Activated naive CD8-positive, alpha-beta T cell treated with anti-CD3 and anti-CD28 coated beads, Interleukin-2, amount 50 U/mL, for 16 hours (primary cell): ENCODE data around the gene RAPGEF4.
"Not testable (repeated sequence)": the region's sequence is repeated elsewhere in the genome, so short reads cannot be mapped to it uniquely, and the experiment has no call there.

ENCODE experiments used
- DNase-seq: peaks from one replicate; pipeline ENCODE4 v3.0.0-alpha.2; 2020; ENCODE audit warnings: low read depth, low spot score

Gene RAPGEF4

DNA sequence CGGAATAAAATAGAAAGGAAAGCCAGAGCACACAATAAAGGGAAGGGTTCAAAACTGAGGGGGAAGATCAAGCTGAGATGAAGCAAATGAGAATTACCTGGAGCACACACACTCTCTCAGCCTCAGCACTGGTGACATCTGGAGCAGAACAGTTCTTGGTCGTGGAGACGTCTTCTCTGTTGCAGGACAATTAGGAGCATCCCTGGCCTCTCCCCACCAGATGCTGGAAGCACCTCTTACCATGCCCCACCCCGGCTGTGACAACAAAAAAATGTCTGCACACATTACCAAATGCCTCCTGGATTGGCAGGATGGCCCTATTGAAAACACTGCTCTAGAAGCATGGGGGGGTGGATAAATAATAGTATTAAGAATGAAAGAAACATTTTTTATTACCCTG lies 296.4 kb downstream of the RAPGEF4 start:
- no peak for DNase-seq

DNA sequence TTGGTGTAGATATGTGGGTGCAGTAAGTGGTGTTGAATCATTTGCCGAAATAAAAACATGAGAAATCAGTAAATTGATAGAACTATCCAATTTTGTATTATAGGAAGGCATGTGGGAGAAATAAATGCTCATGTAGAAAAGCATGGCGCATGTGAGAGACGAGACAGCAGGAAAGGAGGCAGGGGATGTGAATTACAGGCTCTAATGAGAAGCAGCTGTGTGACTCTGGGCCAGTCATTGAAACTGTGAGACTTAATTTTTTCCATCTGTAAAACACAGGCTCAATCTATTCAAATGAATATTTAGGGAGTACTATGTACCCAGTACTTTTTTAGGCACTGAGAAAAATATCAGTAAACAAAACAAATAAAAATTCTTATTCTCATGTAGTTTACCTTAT lies 297.4 kb downstream of the RAPGEF4 start:
- DNase-seq: no peak

DNA sequence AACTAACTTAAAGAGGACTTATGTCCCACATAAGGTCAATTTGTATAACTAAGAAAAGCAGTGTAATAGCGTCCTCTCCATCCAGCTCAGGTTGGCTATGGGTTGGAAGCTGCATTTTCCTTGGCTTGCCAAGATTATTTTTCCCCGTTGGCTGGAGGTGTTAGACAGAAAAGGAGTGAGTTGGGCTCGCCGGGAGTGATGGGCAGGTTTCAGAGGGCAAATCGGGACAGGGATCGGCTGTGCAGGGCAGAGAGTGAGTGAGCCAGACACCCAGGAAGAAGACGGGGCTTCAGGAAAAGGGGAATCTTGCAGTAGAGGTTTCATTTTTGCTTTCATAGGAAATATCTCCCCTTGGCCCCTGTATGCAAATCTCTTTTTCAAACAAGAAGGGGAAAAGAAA lies 298.5 kb downstream of the RAPGEF4 start:
- DNase-seq: no peak

DNA sequence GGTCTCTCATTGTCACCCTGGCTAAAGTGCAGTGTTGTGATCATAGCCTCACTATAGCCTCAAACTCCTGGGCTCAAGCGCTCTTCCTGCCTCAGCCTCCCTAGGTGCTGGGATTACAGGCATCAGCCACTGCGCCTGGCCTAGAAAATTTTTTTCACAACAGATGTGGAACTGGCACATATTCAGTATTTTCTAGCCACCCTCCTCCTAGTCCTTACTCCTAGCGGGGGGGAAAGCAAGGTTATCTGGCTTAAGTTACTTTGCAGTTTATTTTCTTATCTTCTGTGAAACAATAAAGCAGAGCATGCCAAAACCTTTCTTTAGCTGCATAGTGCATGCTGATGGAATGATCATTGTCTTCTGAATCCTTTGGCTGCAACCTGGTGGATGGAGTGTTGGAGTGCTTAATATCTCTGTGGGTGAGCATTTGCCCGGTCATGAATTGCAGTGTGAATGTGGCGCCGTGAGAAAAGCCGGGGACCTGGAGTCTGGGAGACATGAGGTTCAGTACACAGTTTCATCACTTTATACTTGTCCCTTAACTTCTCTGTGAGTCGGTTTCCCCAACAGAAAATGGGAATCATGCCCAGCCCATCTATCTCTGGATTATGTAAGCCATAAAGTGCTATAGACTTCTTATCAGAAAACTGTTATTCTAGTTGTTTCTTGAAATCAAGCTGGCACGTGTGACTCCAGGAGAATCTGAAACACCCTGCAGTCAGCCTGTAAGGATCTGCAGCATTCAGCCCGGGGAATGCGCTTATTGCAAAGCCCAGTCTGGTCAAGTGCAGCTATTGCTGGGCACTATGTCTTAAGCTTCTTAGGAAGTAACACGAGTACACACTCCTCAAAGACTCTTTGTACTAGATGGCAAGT lies 301.8 kb downstream of the RAPGEF4 start:
- DNase-seq: no peak

DNA sequence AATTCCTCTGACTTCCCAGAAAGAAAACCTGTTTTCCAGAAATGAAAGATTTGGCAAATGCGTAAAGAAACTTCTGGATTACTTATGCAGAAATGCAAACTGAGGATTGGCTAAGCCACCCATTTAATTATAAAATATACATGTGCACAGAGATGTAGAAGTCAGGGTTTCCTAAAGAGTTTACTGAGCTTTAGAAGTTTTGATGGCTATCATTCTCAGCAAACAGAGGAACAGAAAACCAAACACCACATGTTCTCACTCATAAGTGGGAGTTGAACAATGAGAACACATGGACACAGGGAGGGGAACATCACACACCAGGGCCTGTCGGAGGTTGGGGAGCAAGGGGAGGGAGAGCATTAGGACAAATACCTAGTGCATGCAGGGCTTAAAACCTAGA lies 302.6 kb downstream of the RAPGEF4 start:
- DNase-seq: not testable (repeated sequence)

DNA sequence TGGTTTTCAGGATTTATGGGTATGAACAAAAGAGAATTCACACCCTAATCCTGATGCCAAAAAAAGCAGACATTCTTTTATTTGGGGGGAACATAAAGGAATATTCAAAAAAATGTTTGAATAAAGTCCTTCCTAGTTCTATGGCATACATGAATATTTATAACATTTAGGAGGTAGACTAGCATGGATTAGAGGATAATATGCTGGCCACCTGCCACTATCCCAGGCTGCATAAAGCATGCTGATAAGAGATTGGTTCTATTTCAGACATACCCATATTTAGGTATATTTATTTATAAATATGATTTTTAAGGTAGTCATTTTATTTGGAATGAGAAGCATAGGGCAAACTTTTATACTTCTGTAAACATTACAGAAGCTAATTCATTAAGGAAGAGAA lies 305.1 kb downstream of the RAPGEF4 start:
- no peak for DNase-seq

DNA sequence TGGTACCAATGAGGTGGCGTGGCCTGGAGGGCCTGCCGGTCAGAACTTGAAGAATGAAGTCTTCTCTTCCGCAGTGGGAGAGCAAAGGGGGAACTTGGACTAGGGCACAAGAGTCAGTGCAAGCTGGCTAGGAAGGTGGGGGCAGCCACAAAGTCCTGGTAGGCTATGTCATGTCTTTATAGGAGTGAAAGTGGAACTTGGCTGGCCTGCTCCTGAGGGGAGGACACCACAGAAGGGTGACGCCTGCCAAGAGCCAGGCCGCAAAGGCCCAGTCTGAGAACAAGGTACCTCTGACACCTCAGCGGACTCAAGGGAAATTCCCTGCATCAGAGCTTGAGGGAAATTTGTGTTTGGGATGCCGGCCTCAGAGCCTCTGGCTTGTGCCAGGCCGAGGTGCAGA lies 307.8 kb downstream of the RAPGEF4 start:
- no peak for DNase-seq

DNA sequence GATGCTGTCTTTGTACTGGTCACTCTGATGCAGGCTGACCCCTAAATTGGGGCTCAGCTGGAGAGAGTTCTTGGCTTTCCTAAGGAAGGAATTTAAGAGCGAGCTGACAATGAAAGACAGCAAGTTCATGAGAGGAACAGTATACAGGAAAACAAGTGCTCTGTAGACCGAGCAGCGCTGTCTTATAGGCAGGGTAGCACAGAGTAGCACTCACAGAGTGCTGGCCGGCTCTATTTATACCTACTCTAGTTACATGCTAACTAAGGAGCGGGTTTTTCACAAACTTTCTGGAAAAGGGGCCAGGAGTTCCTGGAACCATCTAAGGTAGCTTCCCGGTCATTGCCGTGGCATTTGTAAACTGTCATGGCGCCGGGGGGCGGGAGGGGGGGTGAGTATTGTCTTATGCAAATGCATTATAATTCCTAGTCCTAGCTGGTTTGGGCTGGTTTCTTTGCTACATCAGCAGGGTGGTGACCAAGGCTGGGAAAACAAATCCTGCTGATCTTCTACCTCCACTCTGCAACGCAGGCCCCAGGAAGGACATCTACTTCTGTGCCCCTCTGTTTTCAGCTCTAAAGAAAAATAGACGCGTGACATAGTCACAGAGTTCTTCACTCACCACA lies 308.4 kb downstream of the RAPGEF4 start:
- no peak for DNase-seq

DNA sequence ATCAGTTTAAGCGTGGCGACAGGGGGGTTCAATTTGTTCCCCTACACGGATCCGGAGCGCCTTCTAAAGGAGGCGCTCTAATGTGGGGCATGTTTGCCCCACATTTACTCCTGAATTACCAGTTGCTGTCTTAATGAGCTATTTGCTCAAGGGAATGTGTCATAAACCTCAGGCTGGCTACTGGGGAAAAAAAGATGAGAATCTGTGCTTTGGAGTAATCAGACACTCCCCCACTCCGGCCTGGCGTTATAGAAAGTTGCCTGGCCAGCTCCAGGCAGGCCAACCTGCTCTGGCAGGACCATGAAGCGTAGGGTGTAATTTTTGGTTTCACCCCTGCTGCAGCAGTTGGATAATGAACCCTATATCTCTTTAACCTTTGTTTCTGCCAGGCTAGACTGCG lies 309.0 kb downstream of the RAPGEF4 start:
- DNase-seq: no peak

DNA sequence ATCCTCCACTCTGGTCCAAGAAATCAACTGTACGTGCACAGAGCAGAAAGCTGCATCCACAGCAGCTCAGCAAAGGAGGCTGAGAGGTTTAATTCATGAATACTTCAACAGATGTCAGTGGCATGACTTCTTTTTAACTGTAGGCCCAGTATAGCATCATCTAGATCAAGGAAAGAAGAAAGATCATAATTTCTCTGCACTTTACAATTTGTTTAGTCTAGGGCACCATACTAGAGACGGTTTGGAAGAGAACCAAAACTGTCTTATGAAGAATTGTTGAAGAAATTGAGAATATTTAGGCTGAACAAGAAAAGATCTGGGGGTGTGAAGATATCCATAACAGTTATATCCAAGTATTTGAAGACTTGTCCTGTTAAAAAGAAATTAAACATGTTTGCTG lies 309.5 kb downstream of the RAPGEF4 start:
- DNase-seq: no peak

DNA sequence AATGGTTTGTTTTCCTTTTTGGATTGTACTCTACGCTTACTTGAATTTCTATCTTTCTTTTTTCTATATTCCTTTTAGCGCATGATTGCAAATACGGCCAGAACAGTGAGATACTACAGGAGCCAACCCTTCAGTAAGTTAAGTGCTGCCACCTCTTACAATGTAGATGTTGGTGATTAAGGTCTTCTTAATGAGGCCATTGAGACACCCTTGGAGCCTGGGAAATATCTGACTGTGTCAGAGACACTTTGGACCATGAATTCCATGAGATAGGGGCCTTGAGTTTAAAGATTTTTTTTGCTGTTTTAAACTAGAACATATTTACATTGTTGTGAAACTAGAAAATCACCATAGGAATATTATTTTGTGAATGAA lies 312.9 kb downstream of the RAPGEF4 start:
- DNase-seq: no peak

DNA sequence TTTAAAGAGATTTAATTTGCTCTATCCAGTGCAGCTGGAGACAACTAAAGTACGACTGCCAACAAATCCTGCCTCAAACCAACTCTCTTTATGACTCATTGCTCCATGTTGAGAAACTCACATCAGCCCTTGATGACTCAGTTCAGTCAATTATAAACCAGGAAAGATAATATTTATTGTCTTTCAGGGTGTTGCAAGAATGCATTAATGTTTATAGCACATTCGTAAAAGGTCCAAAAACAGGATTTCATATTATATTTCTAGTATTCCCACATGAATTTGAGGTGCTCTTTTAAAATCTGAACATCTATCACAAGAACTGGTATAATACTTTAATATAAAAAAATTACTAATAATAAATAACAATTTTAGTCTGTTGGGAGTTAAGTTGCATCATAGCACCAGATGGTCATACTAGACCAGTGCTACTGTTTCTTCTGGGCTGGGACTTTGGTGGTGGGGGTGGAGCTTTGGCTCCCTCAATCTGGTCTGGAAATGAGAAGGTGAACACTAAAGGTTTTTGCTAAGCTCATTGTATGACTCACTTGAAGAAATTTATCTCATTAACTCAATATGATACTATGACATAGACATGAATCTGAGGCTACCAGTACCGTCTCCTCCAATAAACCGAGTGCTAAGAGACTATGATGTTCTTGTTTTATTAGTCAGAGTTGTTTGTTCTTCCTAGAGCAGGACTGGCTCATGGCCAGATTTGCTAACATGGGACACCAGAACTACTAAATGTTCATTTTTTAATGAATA lies 313.4 kb downstream of the RAPGEF4 start:
- no peak for DNase-seq

DNA sequence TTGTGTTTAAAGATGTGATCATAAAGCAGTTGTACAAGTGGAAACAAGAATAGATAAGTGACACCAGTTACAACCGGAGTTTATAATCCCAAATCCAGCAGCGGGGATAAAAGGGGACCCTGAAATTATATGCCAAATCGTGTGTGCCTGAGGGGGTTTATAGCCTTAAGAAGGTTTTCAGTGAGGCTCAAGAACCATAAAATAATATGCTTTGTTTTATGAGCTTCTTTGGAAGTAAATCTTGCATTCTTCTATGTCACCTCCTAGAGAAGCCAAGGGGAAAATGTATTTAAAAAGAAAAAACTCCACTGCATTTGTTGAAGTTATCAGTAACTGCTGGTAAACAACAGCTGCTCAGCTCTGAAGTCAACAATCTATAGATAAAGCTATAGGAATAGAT lies 314.2 kb downstream of the RAPGEF4 start:
- no peak for DNase-seq

DNA sequence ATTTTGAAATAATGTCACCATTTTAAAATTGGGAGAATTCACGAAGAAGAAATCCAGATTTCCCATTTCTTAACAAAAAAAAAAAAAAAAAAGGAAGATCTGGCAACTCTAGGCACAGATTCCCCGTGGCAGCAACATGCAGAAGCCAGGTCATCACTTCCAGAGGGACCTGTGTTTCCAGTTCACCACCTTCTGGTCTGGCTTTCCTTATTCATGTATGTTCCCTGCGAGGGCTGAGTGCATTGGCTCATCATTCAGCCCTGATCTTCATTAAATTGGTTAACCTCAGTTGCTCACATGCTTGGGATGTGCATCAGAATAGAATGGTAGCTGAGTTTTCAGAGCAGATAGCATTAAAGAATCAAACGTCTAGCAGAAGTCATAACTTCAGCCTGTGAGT lies 315.0 kb downstream of the RAPGEF4 start:
- DNase-seq: no peak

DNA sequence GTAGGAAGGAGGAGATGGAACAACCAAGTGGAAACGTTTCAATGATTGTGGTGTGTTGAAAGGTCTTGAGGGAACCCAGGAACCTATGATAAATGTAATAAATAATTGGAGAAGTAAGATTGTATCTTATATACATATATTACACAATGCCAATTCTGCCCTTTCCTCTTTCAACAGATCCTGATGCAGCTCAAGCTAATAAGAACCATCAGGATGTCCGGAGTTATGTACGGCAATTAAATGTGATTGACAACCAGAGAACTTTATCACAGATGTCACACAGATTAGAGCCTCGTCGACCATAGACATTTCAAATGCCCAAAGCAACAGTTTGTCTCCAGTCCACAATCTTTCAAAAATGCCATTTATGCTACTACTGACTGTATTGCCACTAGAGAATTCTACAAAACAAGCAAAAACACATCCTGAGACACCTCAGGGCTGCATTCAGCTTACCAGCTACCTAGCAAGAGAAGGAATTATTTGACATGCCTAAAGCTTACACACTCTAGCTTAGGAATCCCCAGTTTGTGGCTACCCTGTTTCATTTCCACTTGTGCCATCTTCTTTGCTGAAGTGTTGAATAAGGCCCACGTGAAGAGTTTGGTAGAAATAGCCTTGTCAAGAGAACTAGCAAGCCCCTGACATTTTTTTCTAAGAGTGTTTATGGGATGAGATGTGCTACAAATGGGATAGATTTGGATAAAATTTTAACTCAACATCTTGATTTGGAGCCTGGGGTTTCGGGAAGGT lies 316.0 kb downstream of the RAPGEF4 start:
- no peak for DNase-seq

DNA sequence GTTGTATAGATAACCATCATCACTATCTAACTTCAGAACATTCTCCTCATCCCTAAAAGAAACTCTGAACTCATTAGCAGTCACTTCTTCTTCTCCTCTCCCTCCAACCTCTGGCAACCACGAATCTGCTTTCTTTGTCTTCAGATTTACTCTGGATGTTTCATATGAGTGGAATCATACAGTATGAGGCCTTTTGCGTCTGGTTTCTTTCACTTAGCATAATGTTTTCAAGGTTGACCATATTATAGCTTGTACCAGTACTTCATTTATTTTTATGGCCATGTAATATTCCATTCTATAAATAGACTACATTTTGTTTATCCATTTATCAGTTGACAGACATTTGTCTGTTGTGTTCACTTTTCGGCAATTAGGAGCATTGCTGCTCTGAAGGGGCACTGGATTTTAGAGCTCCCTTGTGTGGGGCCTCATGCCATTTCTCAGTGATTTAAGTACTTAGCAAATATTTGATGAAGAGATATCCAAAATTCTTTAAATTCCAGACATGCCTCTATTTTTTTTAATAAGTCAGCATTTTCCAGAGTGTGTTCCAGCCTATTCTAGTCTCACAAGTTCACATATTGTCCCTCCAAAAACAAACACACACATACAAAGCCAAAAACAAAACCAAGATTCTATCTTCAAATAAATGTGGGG lies 317.5 kb downstream of the RAPGEF4 start:
- DNase-seq: no peak

DNA sequence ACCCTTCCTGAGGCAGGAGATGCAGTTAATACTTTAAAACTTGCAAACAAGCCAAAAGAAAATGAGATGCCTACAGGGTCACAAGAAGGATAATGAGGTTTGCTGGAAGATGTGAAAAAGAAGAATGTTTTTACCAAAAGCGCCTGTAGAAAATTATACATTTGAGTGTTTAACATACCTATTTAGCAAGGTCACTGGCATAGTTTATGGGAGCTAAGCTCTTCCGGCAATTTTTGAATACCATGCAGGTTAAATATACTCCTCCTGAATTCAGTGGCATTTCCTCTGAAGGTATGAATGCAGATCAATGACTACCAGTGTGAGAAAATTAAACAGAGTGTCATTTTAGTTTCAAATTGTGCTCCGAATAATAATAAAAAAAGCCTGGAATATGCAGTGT lies 318.8 kb downstream of the RAPGEF4 start:
- DNase-seq: no peak

DNA sequence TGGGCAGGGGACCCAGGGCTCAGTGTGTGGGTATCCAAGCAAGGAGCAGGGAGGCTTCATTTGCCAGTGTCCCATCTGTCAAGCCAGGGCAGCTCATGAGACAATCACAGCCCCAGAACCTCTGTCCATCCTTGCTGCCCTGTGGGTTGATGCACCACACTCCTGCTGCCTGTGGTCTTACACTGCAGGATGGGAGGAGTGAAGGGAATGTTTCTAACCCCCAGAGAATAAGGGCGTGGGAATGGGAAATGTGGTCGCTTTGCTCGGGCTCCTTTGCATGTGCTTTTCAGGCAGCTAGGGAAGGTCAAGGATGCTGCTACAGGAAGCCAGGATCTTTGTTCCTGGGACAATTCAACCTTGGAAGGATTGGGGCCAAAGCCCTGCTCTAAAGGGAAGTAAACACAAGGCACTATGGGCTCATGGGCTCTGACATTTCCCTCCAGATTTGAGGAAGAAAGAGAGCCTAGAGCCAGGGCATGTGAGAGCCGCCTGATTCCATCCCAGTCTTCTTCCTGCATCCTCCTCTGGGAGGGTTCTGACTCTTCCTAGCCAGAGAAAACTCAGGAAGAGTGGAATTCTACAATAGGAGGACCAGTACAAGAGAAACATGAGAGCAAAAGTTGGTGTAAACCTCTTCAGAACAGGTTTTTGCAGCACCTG lies 321.2 kb downstream of the RAPGEF4 start:
- DNase-seq: no peak

DNA sequence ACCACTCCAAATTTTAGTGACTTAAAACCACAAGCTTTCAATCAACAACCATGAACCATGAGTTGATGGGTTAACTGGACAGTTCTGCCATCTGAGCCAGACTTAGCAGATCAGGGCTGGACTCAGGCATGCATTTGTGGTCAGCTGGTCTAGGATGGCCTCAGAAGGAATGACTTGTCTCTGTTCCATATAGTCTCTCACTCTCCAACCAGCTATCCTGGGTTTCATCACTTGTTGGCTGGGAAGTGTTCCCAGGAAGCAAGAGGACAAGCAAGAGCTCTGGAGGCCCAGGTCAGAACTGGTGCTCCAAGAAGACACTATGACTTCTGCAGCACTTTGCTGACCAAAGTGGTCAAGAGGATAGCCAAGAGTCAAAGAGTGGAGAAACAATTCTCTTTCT lies 322.5 kb downstream of the RAPGEF4 start:
- DNase-seq: no peak

DNA sequence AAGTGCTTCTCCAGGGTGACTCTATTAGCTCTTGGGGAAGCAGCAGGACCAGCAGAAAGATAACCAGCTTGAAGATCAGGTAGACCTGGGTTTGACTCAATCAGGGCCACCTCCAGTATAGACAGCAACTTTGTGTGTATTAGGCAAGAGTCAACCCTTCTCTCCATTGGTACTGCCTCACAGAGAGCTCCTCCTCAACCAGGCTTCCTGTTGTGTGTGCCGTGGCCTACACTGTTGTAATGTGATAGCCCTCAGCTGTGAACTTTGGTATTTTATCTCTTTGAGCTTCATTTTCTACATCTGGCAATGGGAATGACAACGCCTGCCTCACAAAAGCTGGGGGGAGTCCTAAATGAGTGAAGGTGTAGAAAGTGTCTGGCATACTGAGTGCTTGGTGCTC lies 323.0 kb downstream of the RAPGEF4 start:
- no peak for DNase-seq

DNA sequence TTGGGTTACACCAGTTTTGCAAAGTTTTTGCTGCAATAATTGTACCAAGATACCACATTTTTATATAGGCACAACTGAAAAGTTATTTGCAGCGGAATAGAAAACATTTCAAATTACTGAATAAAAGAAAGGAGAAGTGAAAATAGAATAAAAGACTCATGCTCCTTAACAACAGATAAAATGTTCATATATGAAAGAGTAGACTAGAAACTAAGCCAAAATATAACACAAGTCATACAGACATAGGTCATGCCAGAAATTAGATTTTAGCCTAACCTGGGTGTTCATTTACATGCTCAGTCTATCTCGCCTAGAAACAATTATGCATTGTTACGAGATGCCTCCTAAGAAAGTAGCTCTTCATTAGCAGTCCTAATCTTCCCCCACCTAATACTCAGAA lies 323.6 kb downstream of the RAPGEF4 start:
- DNase-seq: no peak
